ENCODE data around the gene CD4. TPM values are rescaled to one million over a fixed set of nuclear protein-coding genes. Genes with fewer than 3 reads are reported as not detected.
A peak's percentile ranks its signal among the peaks of the same experiment; 100 is the strongest.

CD4 gene
- total RNA-seq, 2 donors from 2014 or later, result 0.77 to 1.3 TPM

DNA sequence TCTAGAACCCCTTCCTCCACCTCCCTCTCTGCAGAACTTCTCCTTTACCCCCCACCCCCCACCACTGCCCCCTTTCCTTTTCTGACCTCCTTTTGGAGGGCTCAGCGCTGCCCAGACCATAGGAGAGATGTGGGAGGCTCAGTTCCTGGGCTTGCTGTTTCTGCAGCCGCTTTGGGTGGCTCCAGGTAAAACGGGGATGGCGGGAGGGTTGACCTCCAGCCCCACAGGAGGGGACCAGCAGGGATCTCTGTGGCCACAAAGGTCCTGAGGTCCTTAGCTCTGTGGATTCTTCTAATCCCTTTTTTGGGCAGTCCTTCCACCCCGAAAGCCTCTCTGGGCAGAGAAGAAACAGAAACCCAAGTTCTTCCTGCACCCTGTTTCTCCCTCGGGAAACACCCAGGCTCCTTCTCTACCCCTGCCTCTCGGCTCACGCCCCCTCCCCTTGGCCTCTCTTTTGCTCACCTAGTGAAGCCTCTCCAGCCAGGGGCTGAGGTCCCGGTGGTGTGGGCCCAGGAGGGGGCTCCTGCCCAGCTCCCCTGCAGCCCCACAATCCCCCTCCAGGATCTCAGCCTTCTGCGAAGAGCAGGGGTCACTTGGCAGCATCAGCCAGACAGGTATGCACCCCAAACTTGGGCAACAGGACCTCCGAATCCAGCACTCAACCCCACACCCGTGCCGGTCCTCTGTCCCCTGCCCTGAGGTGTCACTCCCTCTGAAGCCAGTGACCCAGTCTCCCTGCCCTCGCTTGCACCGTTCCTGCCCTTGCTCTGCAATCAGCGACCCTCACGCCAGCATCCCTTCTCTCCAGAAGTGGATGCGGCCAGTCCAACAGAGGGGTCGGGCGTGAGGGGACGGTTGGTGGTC lies 16.4 kb upstream of the CD4 start:
- 64 to 75% methylated on average over 13 to 21 of the region's 21 CpGs for WGBS, 2 experiments (ENCODE audit: insufficient coverage in 1 of 2, insufficient read length in 1 of 2)
- Histone ChIP-seq H3K9ac (ENCODE audit: extremely low read depth, low read length, poor library complexity, severe bottlenecking) (no peak overlapping the region), H3K36me3 (ENCODE audit: control insufficient read depth, insufficient read depth, low read length) (peaks cover 32% of the 10 kb centered on the region), H3K9me3 (ENCODE audit: control insufficient read depth, low read length) (no peaks in the 10 kb centered on the region), H3K27ac (ENCODE audit: low read depth, low read length) (no peak overlapping the region), H3K4me3 (ENCODE audit: low read length) (no peak overlapping the region), H3K4me1 (ENCODE audit: control insufficient read depth, insufficient read depth, low read length) (peaks cover 13% of the 10 kb centered on the region), H3K27me3 (ENCODE audit: control insufficient read depth, insufficient read depth, low read length, poor library complexity, severe bottlenecking) (peaks cover 17% of the 10 kb centered on the region)
- peak overlapping the region; percentile 45 for H3K4me3 Mint-ChIP-seq
- no peaks in the 10 kb centered on the region for H3K9me3 Mint-ChIP-seq
- H3K27me3 Mint-ChIP-seq (ENCODE audit: insufficient read depth), result peaks cover 70% of the 10 kb centered on the region
- H3K36me3 Mint-ChIP-seq (ENCODE audit: low read depth), result peaks cover 54% of the 10 kb centered on the region
- TF ChIP-seq CTCF (conservative IDR thresholded peaks at IDR 0.05), result no peak
- peaks cover 54% of the 10 kb centered on the region for H3K4me1 Mint-ChIP-seq
- peak; percentile 73 for DNase-seq
- no peak overlapping the region for H3K27ac Mint-ChIP-seq

DNA sequence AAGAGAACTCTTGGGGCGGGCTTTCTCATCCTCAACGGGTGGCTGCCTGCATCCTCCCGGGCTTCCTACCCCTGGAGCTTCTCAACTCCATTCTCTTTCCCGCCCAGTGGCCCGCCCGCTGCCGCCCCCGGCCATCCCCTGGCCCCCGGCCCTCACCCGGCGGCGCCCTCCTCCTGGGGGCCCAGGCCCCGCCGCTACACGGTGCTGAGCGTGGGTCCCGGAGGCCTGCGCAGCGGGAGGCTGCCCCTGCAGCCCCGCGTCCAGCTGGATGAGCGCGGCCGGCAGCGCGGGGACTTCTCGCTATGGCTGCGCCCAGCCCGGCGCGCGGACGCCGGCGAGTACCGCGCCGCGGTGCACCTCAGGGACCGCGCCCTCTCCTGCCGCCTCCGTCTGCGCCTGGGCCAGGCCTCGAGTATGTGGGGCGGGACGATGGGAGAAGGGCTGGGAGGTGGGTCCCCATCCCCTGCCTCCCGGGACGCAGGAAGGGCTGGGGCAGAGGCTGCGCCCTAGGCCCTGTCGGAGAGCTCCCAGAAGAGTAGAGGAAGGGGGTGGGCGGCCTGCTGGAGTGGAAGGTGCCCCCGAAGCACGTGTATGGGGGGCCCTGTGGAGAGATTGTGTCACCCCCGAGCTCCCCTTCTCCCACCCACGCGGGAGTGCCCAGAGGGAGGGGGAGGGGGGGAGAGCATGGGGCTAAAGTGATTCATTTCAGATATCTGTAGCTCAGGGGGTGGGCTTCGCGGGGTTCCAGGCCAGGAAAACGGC lies 15.6 kb upstream of the CD4 start:
- Mint-ChIP-seq H3K27me3 (ENCODE audit: insufficient read depth) (peaks cover 78% of the 10 kb centered on the region), H3K4me1 (peaks cover 54% of the 10 kb centered on the region), H3K36me3 (ENCODE audit: low read depth) (peaks cover 54% of the 10 kb centered on the region), H3K27ac (no peak overlapping the region), H3K9me3 (no peaks in the 10 kb centered on the region), H3K4me3 (peak overlapping the region; percentile 45)
- Histone ChIP-seq H3K36me3 (ENCODE audit: control insufficient read depth, insufficient read depth, low read length) (peaks cover 32% of the 10 kb centered on the region), H3K4me1 (ENCODE audit: control insufficient read depth, insufficient read depth, low read length) (peaks cover 15% of the 10 kb centered on the region), H3K27me3 (ENCODE audit: control insufficient read depth, insufficient read depth, low read length, poor library complexity, severe bottlenecking) (peaks cover 17% of the 10 kb centered on the region), H3K9ac (ENCODE audit: extremely low read depth, low read length, poor library complexity, severe bottlenecking) (no peak overlapping the region), H3K9me3 (ENCODE audit: control insufficient read depth, low read length) (no peaks in the 10 kb centered on the region), H3K4me3 (ENCODE audit: low read length) (no peak overlapping the region), H3K27ac (ENCODE audit: low read depth, low read length) (no peak overlapping the region)
- TF ChIP-seq CTCF (conservative IDR thresholded peaks at IDR 0.05), result no peak
- peak; percentile 81 for DNase-seq
- 40 to 44% methylated on average over 23 to 59 of the region's 60 CpGs for WGBS, 2 experiments (ENCODE audit: insufficient coverage in 1 of 2, insufficient read length in 1 of 2)

GRCh38 chr12:6774499-6775062 lies 14.7 kb upstream of the CD4 start:
- Histone ChIP-seq H3K4me1 (ENCODE audit: control insufficient read depth, insufficient read depth, low read length) (peaks cover 13% of the 10 kb centered on the region), H3K27ac (ENCODE audit: low read depth, low read length) (no peak overlapping the region), H3K4me3 (ENCODE audit: low read length) (no peak overlapping the region), H3K36me3 (ENCODE audit: control insufficient read depth, insufficient read depth, low read length) (peaks cover 28% of the 10 kb centered on the region), H3K9me3 (ENCODE audit: control insufficient read depth, low read length) (no peaks in the 10 kb centered on the region), H3K9ac (ENCODE audit: extremely low read depth, low read length, poor library complexity, severe bottlenecking) (no peak overlapping the region), H3K27me3 (ENCODE audit: control insufficient read depth, insufficient read depth, low read length, poor library complexity, severe bottlenecking) (peaks cover 17% of the 10 kb centered on the region)
- H3K9me3 Mint-ChIP-seq, result no peaks in the 10 kb centered on the region
- peaks cover 53% of the 10 kb centered on the region for H3K4me1 Mint-ChIP-seq
- H3K36me3 Mint-ChIP-seq (ENCODE audit: low read depth), result peaks cover 49% of the 10 kb centered on the region
- no peak for DNase-seq
- peak overlapping the region; percentile 20 for H3K4me3 Mint-ChIP-seq
- WGBS, 2 experiments (ENCODE audit: insufficient coverage in 1 of 2, insufficient read length in 1 of 2), result 92 to 99% methylated on average over 9 to 15 of the region's 15 CpGs
- no peak for TF ChIP-seq CTCF (conservative IDR thresholded peaks at IDR 0.05)
- no peak overlapping the region for H3K27ac Mint-ChIP-seq
- peaks cover 79% of the 10 kb centered on the region for H3K27me3 Mint-ChIP-seq (ENCODE audit: insufficient read depth)
